Raji (cell line): ENCODE results near the gene KIF21A.

Experiments used
- POLR2A ChIP-seq: IDR thresholded peaks from 2 replicates; pipeline ENCODE4 v1.6.1; 2011; ENCODE audit warnings: low read depth, low read length, control low read depth; ENCODE audit not compliant: insufficient read depth

KIF21A gene, protein sequence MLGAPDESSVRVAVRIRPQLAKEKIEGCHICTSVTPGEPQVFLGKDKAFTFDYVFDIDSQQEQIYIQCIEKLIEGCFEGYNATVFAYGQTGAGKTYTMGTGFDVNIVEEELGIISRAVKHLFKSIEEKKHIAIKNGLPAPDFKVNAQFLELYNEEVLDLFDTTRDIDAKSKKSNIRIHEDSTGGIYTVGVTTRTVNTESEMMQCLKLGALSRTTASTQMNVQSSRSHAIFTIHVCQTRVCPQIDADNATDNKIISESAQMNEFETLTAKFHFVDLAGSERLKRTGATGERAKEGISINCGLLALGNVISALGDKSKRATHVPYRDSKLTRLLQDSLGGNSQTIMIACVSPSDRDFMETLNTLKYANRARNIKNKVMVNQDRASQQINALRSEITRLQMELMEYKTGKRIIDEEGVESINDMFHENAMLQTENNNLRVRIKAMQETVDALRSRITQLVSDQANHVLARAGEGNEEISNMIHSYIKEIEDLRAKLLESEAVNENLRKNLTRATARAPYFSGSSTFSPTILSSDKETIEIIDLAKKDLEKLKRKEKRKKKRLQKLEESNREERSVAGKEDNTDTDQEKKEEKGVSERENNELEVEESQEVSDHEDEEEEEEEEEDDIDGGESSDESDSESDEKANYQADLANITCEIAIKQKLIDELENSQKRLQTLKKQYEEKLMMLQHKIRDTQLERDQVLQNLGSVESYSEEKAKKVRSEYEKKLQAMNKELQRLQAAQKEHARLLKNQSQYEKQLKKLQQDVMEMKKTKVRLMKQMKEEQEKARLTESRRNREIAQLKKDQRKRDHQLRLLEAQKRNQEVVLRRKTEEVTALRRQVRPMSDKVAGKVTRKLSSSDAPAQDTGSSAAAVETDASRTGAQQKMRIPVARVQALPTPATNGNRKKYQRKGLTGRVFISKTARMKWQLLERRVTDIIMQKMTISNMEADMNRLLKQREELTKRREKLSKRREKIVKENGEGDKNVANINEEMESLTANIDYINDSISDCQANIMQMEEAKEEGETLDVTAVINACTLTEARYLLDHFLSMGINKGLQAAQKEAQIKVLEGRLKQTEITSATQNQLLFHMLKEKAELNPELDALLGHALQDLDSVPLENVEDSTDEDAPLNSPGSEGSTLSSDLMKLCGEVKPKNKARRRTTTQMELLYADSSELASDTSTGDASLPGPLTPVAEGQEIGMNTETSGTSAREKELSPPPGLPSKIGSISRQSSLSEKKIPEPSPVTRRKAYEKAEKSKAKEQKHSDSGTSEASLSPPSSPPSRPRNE (N-terminal part only)

DNA sequence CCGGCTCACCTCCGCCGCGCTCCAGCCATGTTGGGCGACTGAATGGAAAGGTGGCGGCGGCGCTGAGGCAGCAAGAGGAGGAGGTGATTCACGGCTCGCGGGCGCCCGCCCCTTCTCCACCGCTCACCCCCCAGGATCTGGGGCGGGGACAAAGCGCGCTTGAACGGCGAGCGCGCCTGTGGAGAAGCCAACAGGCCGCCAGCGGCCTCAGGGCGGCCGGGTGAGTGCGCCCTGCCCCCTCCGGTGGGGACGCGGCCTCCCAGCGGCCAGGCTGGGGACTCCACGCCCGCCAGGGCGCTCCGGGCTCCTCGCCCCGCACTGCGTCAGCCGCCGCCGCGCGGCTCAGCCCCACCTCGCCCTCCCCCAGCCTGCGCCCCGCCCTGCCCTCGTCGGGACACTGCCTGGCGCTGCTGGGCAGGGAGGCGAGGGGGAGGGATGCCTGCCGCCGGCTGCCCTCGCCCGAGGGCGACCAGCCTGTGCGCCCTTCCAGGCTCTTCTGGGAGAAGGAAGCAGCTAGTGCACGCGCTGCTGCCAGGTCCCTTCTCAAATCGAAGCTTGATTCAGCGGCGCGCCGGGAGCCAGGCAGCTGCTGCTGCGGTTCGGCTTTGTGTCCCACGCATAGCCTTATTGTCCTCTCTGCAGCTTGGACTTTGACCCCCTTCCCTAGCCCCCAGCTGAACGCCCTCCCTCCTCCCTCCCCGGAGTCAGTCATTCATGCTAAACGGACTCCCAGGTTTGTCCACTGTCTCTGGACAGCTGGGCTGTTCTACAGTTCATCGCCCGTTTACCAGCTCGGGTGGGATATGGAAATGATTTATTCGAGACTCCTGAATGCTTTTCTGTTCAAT, at the start of gene KIF21A:
KIF21A (minus strand) TSS at position 40 of the 848 bp plus-strand sequence. CDS start 150 bp downstream, outside the sequence.
- TF ChIP-seq POLR2A: no peak

DNA sequence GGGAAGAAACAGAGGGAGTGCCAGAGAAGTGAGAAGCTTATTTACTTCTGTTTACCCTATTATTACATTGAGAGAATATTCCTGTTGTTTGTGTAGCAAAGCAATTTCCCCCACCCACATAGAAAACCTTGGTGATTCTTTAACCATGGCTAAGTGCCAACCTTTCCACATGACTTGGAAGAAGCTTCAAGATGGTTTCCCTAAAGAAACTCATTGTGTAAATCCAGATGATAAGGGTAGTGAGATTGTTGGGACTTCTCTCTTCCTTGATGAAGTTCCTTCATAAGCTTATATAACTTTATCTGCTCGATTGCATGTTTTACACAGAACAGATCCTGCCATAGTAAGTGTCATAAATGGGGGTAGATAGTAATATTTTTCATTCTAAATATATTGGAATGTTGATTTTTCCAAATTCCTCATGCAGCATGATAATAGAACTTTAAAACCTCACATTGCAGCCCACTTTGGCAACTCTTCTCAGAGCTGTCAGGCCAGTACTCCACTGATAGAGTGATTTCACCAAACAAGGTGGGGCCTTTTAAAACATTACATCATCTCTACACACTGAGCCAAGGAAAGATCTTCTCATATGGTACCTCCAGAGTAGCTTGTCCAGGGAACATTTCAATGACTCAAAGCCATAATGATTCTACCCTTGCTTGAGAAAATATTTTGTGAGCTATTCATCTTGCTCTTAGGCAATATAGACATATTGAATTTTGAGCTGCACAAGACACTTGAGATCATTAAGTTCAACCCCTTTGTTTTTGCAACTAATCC, 47.8 kb upstream of the KIF21A start:
- TF ChIP-seq POLR2A: no peak

DNA sequence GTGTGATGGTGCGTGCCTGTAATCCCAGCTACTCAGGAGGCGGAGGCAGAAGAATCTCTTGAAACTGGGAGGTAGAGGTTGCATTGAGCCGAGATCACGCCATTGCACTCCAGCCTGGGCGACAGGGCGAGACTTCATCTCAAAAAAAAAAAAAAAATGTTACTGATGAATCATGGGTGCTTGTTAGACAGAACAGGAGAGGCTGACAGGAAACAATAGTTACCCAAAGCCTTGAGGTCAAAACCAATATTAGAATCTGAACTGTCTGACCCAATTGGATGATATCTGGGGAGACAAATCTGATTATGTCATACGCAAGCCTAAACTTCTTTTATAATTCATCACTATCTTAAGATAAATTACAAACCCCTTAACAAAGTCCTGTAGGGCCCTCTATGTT, 40.7 kb upstream of the KIF21A start:
- no peak for TF ChIP-seq POLR2A

DNA sequence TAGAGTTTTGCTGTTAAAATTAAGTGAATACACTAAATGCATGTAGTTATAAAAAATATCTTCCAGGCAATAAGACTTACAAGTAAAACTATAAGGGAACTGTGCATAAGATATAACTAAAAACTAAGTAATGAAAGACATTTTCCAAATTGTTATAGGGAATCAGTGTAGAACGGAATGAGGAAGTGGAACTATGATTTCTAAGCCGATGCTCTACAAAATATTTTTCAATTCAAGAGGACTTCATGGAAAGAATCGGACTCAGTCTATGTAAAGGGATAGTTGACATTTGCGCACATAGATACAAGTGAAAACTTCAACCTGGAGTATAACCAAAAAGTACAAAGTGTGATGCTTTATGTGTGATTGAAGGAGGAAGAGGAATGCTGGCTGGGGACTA, 40.1 kb upstream of the KIF21A start:
- TF ChIP-seq POLR2A: no peak

DNA sequence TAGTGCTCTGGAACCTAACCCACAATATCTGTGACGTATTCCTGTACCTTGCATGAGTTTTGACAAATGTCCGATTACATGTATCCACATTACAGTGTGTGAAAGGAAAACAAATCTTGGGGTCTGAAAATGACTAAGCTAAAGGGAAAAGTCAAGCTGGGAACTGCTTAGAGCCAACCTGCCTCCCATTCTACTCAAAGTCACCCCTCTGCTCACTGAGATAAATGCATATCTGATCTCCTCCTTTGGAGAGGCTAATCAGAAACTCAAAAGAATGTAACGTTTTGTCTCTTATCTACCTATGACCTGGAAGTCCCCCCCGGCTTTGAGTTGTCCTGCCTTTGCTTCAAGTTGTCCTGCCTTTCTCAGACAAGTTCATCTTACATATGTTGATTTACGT, 34.0 kb upstream of the KIF21A start:
- TF ChIP-seq POLR2A: no peak

DNA sequence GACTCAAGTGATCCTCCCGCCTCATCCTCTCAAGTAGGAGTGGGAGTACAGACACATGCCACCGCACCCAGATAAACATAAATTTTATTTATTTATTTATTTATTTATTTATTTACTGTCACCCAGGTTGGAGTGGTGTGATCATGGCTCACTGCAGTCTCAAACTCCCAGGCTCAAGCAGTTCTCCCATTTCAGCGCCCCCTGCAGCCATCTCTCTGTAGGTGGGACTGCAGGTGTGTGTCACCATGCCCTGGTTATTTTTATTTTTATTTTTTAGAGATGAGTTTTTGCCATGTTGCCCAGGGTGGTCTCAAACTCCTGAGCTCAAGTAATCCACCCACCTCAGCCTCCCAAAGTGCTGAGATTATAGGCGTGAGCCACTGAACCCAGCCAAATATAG, 33.2 kb upstream of the KIF21A start:
- TF ChIP-seq POLR2A: no peak

DNA sequence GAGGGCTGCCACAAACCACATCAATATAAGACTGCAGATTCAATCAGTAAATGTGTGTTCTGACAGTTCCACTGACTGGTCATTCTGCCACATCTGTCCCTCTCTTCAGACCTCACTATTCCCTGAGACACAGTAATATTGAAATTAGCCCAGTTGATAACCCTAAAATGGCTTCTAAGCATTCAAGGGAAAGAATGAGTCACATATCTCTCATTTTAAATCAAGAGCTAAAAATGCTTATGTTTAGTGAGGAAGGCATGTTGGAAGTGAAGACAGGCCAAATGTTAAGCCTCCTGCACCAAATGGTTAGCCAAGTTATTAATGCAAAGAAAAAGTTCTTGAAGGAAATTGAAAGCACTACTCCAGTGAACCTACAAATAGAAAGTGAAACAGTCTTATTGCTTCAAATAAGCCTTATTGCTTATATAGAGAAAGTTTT, 24.5 kb upstream of the KIF21A start:
- TF ChIP-seq POLR2A: no peak

DNA sequence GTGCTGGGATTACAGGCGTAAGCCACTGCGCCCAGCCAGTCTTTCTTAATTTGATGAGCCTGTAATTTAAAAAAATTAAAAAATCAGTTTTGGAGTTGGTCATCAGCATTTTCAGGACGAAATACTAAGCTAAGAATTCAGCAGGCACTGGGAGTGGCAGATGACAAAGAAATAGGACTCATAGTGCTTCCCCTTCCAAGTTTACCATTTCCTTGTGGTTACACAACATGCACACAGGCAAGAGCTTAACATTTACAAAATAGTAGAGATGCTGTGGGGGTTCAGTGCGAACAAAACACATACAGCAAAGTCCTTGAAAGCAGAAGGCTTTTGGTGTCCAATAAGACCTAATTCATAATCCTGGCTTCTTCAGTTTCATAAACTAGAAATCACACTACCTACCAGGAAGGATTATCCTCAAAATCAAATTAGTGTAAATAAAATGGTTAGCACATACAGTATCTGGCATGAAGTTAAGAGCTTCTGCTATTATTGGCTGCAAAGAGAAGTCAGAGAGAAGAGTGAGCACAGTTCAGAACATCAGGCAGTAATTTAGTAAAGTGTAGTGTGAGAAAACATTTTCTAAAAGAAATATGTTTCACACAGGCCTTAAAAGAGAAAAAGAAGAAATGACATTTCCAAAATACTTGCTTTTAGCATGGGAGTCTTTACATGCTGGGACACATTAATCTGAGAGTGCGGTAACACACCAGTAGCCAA, 22.2 kb upstream of the KIF21A start:
- TF ChIP-seq POLR2A: no peak

DNA sequence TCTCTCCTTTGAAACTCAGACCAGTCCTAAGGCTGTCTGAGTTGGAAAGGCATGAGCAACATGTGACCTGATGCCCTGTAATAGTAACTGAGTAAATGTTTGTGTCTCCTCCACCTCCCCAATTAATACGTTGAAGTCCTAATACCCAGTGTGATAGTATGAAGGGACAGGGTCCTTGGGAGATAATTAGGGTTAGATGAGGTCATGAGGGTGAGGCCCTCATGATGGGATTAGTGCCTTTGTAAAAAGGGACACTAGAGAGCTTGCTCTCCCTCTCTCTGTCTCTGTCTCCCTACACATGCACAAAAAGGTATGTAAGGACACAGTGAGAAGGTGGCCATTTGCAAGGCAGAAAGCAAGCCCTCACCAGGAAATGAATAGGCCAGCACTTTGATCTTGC, 18.1 kb upstream of the KIF21A start:
- TF ChIP-seq POLR2A: no peak

DNA sequence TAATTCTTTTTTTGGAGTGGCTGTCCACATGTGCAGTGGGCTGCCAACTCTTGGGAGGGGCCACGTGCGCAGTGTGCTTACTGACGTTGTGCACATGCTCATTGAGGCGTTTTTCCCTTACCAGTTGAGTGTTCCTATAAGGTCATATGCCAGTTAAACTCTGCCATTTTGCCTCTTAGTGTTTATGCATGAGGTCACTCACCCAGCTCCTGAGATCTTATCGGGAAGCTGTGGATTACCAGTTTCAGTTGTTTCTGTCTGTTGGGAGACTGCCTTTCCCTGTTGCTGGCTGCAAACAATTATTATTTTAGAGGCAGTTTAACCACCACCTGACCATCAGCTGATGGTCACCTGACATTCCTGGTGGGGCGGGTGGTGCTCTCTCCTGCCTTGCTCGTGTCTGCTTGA, 16.1 kb upstream of the KIF21A start:
- no peak for TF ChIP-seq POLR2A

DNA sequence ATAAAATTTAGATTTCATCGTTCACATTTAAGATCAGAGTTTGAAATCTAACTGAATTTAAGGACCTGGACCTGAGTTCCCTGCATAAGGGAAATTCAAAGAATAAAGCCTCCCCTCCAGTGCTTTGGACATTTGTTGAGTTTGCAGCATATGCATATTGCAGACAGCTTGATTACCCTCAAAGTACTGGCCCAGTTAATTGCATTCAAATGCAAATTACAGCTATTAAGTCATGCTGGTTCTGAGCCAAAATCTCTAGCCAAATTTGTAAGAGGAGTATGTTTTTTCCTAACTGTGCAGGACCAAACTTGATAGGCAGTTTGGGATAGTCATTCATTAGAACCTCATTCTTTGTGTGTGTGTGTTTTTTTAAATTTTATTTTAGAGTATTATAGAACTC, 9.1 kb upstream of the KIF21A start:
- no peak for TF ChIP-seq POLR2A

DNA sequence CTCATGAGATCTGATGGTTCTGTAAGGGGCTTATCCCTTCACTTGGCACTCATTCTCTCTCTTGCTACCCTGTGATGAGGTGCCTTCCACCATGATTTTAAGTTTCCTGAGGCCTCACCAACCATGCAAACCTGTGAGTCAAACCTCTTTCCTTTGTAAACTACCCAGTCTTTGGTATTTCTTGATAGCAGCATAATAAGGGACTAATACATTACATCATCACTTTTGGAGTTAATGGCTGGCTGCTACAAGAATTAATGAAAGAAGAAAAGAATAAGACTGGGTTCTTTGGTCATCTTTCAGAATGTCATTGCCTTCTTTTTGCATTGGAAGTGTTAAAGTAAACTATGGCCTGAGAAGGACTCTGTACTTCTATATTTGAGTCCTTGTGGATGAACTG, 5.1 kb upstream of the KIF21A start:
- TF ChIP-seq POLR2A: no peak

DNA sequence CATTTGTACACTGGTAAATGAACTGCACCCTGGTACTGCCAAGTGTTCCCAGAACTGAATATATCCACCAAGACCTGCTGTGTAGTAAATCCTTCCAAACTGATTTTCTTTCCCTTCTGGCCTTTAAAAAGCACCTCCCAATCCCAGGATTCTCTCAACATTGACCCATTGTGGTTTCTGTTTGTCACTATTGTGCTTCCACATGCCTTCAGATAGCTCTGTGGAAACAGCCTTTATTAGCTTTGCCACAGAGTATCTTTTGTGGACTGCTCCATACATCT, 949 bp upstream of the KIF21A start:
- TF ChIP-seq POLR2A: no peak
